Mesenchymal stem cell (in vitro differentiated cells and primary cell): ENCODE results near the gene CLHC1.

Experiments
- DNase-seq: peaks from one replicate; pipeline ENCODE4 v3.0.0-alpha.2; 2013
- H2AFZ ChIP-seq: one replicate; pipeline ENCODE4 v1.6.1; 2013; ENCODE audit warnings: low read depth, mild to moderate bottlenecking, control low read depth, inconsistent platforms, low read length, moderate library complexity
- H2AK5ac ChIP-seq: 2 replicates; pipeline ENCODE4 v1.6.1; 2013; ENCODE audit warnings: low read length, moderate library complexity, mild to moderate bottlenecking, inconsistent platforms; ENCODE audit not compliant: severe bottlenecking
- H2BK120ac ChIP-seq: one replicate; pipeline ENCODE4 v1.6.1; 2013; ENCODE audit warnings: low read depth, mild to moderate bottlenecking, inconsistent platforms, low read length, moderate library complexity
- H2BK12ac ChIP-seq, 2 experiments: one replicate each; pipeline ENCODE4 v1.6.1; 2013; ENCODE audit warnings: inconsistent platforms in 2 of 2, low read length in 2 of 2, mild to moderate bottlenecking in 2 of 2, moderate library complexity in 2 of 2, control low read depth in 1 of 2
- H2BK15ac ChIP-seq: one replicate; pipeline ENCODE4 v1.6.1; 2013; ENCODE audit warnings: mild to moderate bottlenecking, low read depth, inconsistent platforms; ENCODE audit not compliant: poor library complexity, severe bottlenecking
- H2BK5ac ChIP-seq: 2 replicates; pipeline ENCODE4 v1.6.1; 2013; ENCODE audit warnings: low read depth, mild to moderate bottlenecking, low read length, control low read depth, inconsistent platforms; ENCODE audit not compliant: poor library complexity, severe bottlenecking
- H3K14ac ChIP-seq, 2 experiments: one replicate each; pipeline ENCODE4 v1.6.1; 2013; ENCODE audit warnings: inconsistent platforms in 2 of 2, low read length in 2 of 2, control low read depth in 1 of 2, mild to moderate bottlenecking in 1 of 2, moderate library complexity in 1 of 2
- H3K18ac ChIP-seq, 2 experiments: one replicate each; pipeline ENCODE4 v1.6.1; 2013; ENCODE audit warnings: inconsistent platforms in 2 of 2, low read length in 2 of 2, control low read depth in 1 of 2, low read depth in 1 of 2, mild to moderate bottlenecking in 1 of 2
- H3K23ac ChIP-seq, 2 experiments: one replicate each; pipeline ENCODE4 v1.6.1; 2013; ENCODE audit warnings: inconsistent platforms in 2 of 2, low read length in 2 of 2, mild to moderate bottlenecking in 2 of 2, moderate library complexity in 2 of 2, control low read depth in 1 of 2
- H3K27ac ChIP-seq: 2 replicates; pipeline ENCODE4 v1.5.1; 2013; ENCODE audit warnings: mild to moderate bottlenecking, moderate library complexity, low read length, control low read depth, inconsistent platforms; ENCODE audit not compliant: poor library complexity, severe bottlenecking
- H3K27me3 ChIP-seq, 2 experiments: 2 replicates each; pipeline versions ENCODE4 v1.6.1 to v1.7.0; 2013; ENCODE audit warnings: low read length in 2 of 2, mild to moderate bottlenecking in 2 of 2, moderate library complexity in 2 of 2, control low read depth in 1 of 2, inconsistent platforms in 1 of 2; ENCODE audit not compliant: control insufficient read depth in 1 of 2, insufficient read depth in 1 of 2
- H3K36me3 ChIP-seq, 2 experiments: 2 replicates each; pipeline versions ENCODE4 v1.6.1 to v1.7.0; 2013; ENCODE audit warnings: low read length in 2 of 2, control low read depth in 1 of 2, inconsistent platforms in 1 of 2, low read depth in 1 of 2, mild to moderate bottlenecking in 1 of 2; ENCODE audit not compliant: insufficient read depth in 2 of 2, control insufficient read depth in 1 of 2
- H3K4ac ChIP-seq, 2 experiments: one replicate each; pipeline ENCODE4 v1.6.1; 2013; ENCODE audit warnings: inconsistent platforms in 2 of 2, low read length in 2 of 2, mild to moderate bottlenecking in 2 of 2, moderate library complexity in 2 of 2, control low read depth in 1 of 2, low read depth in 1 of 2
- H3K4me1 ChIP-seq: 2 replicates; pipeline ENCODE4 v1.6.1; 2013; ENCODE audit warnings: low read depth, low read length, control low read depth; ENCODE audit not compliant: control insufficient read depth, insufficient read depth
- H3K4me2 ChIP-seq: 2 replicates; pipeline ENCODE4 v1.6.1; 2013; ENCODE audit warnings: low read length, mild to moderate bottlenecking, inconsistent platforms; ENCODE audit not compliant: poor library complexity, severe bottlenecking
- H3K4me3 ChIP-seq, 2 experiments: 2 replicates each; pipeline versions ENCODE4 v1.5.1 to v1.7.0; 2013; ENCODE audit warnings: low read length in 2 of 2, mild to moderate bottlenecking in 2 of 2, control low read depth in 1 of 2, low read depth in 1 of 2; ENCODE audit not compliant: insufficient read depth in 1 of 2
- H3K79me1 ChIP-seq: replicated peaks from 2 replicates; pipeline ENCODE4 v1.6.1; 2013; ENCODE audit warnings: mild to moderate bottlenecking, control low read depth, low read length, inconsistent platforms; ENCODE audit not compliant: poor library complexity, severe bottlenecking
- H3K9ac ChIP-seq: 2 replicates; pipeline ENCODE4 v1.7.0; 2013; ENCODE audit warnings: mild to moderate bottlenecking, low read length, moderate library complexity
- H3K9me3 ChIP-seq: 2 replicates; pipeline ENCODE4 v1.7.0; 2013; ENCODE audit warnings: mild to moderate bottlenecking, low read length; ENCODE audit not compliant: control insufficient read depth
- H4K8ac ChIP-seq: one replicate; pipeline ENCODE4 v1.6.1; 2013; ENCODE audit warnings: inconsistent platforms, mild to moderate bottlenecking, low read length, moderate library complexity
- H4K91ac ChIP-seq: one replicate; pipeline ENCODE4 v1.6.1; 2013; ENCODE audit warnings: mild to moderate bottlenecking, low read length, inconsistent platforms
- WGBS: methylation state at CpG from one replicate; pipeline ENCODE4 v1.1.7; 2013; ENCODE audit warnings: mixed read lengths; 5-methylcytosine and 5-hydroxymethylcytosine counted together

CLHC1 gene

DNA sequence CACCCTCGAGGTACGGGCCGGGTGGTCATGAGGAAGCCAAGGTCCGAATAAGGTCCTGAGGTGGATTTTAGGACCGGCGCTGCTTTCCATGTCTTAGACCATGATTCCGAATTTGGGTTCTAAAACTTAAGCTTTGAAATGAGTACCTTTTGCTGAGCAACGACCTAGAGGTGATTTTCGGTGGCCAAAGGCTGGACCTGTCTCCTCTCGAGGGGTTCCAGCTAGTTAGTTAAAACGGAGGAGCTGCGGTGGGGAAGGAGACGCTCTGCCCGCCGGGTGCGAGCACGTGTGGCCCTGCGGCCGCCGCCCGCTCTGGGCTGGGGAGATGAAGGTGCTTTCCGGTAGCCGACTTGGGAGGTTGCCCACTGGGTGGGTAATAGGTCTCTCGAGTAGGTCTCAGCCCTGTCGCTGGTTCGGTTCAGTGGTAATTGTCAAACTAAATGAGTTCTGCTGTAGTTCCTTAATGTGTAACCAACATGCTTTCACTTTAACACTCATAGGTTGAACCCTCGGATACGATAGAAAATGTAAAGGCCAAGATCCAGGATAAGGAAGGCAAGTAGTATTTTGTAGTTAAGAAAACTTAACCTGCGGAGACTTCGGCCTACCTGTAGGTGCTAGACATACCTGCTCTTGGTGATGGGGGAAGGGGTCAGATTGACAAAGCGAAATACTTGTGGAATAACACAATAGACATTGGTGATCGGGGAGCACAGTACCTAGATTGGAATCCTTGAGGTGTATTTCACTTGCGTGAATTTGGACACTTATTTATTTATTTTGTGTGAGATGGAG, 967 bp upstream of the CLHC1 start:
- Histone ChIP-seq H3K9ac (peak overlapping the region; percentile 98), H2BK12ac (no peak overlapping the region), H2AFZ (no peak overlapping the region), H3K18ac (peak overlapping the region; percentile 67 to 85), H3K4me1 (peaks cover 4% of the 10 kb centered on the region), H3K27me3 (no peaks in the 10 kb centered on the region), H2BK15ac (no peak overlapping the region), H2AK5ac (peak overlapping the region; percentile 68), H3K36me3 (peaks cover 12 to 49% of the 10 kb centered on the region in 2 experiments), H3K4ac (peak overlapping the region; percentile 63 to 93), H3K4me2 (peak overlapping the region; percentile 92), H3K9me3 (no peaks in the 10 kb centered on the region), H3K23ac (peak overlapping the region in 1 of 2 experiments; percentile 66), H4K91ac (peak overlapping the region; percentile 52), H3K27ac (peak overlapping the region; percentile 98), H4K8ac (peak overlapping the region; percentile 66), H3K4me3 (peak overlapping the region; percentile 88 to 95), H2BK5ac (peak overlapping the region; percentile 81), H2BK120ac (peak overlapping the region; percentile 69), H3K79me1 (peaks cover 12% of the 10 kb centered on the region), H3K14ac (peak overlapping the region in 1 of 2 experiments; percentile 87)
- peak; percentile 46 for DNase-seq
- WGBS: 9% methylated on average over 27 of the region's 33 CpGs

- H2BK5ac ChIP-seq: no peak overlapping the region
- peak overlapping the region; percentile 9 for H2AK5ac ChIP-seq
- no peak overlapping the region for H3K14ac ChIP-seq
- peak overlapping the region; percentile 63 to 95 for H3K4me3 ChIP-seq
- peak overlapping the region; percentile 86 for H4K91ac ChIP-seq
- H2BK12ac ChIP-seq: no peak overlapping the region
- H3K27ac ChIP-seq: peak overlapping the region; percentile 98
- no peak overlapping the region for H2AFZ ChIP-seq
- no peak for DNase-seq
- H3K9me3 ChIP-seq: no peaks in the 10 kb centered on the region
- H3K4me2 ChIP-seq: peak overlapping the region; percentile 83
- H3K4ac ChIP-seq: peak overlapping the region; percentile 45 to 87
- H3K27me3 ChIP-seq: no peaks in the 10 kb centered on the region
- no peak overlapping the region for H2BK15ac ChIP-seq
- peaks cover 4% of the 10 kb centered on the region for H3K4me1 ChIP-seq
- WGBS: 7% methylated on average over 12 of the region's 13 CpGs
- peaks cover 10 to 43% of the 10 kb centered on the region in 2 experiments for H3K36me3 ChIP-seq
- H3K9ac ChIP-seq: peak overlapping the region; percentile 98
- no peak overlapping the region for H3K23ac ChIP-seq
- peak overlapping the region; percentile 96 for H4K8ac ChIP-seq
- peak overlapping the region; percentile 73 for H2BK120ac ChIP-seq
- H3K79me1 ChIP-seq: peaks cover 16% of the 10 kb centered on the region
- H3K18ac ChIP-seq: peak overlapping the region; percentile 13 to 94
Observed at GRCh38 chr2:55231546-55232083, 478 bp downstream of the CLHC1 start.

DNA sequence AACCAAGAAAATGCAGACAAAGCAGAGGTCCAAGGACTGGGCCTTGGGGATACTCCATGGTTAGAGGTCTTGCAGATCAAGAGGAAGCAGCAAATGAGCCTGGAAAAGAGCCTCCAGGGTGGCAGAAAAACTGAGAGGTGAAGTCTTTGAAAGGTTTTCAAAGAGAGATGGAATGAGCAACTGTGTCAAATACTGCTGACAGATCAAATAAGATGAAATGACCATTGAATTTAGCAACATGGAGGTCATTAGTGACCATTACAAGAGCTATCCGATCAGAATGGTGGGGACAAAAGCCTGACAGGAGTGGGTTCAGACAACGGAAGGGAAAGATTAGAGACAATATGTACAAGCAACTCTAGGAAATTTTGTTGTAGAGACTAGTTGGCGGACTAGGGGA, 1.5 kb downstream of the CLHC1 start:
- Histone ChIP-seq H4K91ac (no peak overlapping the region), H2BK12ac (peak overlapping the region in 1 of 2 experiments; percentile 42), H2BK120ac (no peak overlapping the region), H3K9ac (no peak overlapping the region), H2BK5ac (no peak overlapping the region), H2AK5ac (no peak overlapping the region), H3K18ac (no peak overlapping the region), H3K36me3 (peaks cover 11 to 32% of the 10 kb centered on the region in 2 experiments), H3K4me3 (no peak overlapping the region), H3K9me3 (no peaks in the 10 kb centered on the region), H3K4me2 (no peak overlapping the region), H3K79me1 (peaks cover 18% of the 10 kb centered on the region), H2BK15ac (no peak overlapping the region), H3K4me1 (peaks cover 4% of the 10 kb centered on the region), H3K14ac (no peak overlapping the region), H2AFZ (no peak overlapping the region), H4K8ac (no peak overlapping the region), H3K27me3 (no peaks in the 10 kb centered on the region), H3K4ac (no peak overlapping the region), H3K23ac (no peak overlapping the region), H3K27ac (no peak overlapping the region)
- over 99% methylated on average over 3 of the region's 3 CpGs for WGBS
- no peak for DNase-seq

DNA sequence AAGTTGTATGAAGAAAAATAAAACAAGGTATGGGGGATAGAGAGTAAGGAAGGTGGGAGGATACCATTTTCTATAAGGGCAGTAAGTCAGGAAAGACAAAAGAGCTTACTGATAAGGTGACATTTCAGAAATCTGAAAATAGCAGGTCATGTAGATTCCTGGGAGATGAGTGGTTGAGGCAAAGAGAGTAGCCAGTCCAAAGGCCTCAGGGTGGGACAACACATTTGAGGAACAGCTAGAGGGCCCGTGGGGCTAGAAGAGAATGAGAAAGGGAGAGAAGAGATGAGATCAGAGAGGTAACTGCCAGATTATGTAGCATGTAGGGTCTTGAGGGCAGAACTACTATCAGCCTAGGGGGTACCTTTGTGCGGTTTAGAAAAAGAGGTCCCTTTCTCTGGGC, 2.9 kb downstream of the CLHC1 start:
- no peak overlapping the region for H3K14ac ChIP-seq
- no peak overlapping the region for H2AFZ ChIP-seq
- H3K27me3 ChIP-seq: no peaks in the 10 kb centered on the region
- no peak overlapping the region for H4K91ac ChIP-seq
- peaks cover 19 to 21% of the 10 kb centered on the region in 2 experiments for H3K36me3 ChIP-seq
- peaks cover 6% of the 10 kb centered on the region for H3K4me1 ChIP-seq
- peak overlapping the region in 1 of 2 experiments; percentile 60 for H3K18ac ChIP-seq
- WGBS: 100% methylated on average over 2 of the region's 2 CpGs
- no peak overlapping the region for H2BK120ac ChIP-seq
- no peak overlapping the region for H2AK5ac ChIP-seq
- no peak overlapping the region for H3K27ac ChIP-seq
- H4K8ac ChIP-seq: no peak overlapping the region
- no peak for DNase-seq
- no peak overlapping the region for H2BK15ac ChIP-seq
- no peak overlapping the region for H3K23ac ChIP-seq
- no peak overlapping the region for H2BK5ac ChIP-seq
- no peak overlapping the region for H3K4me3 ChIP-seq
- H3K4ac ChIP-seq: no peak overlapping the region
- peaks cover 28% of the 10 kb centered on the region for H3K79me1 ChIP-seq
- no peak overlapping the region for H3K9ac ChIP-seq
- no peaks in the 10 kb centered on the region for H3K9me3 ChIP-seq
- H3K4me2 ChIP-seq: no peak overlapping the region
- H2BK12ac ChIP-seq: peak overlapping the region in 1 of 2 experiments; percentile 12
